Activated naive CD8-positive, alpha-beta T cell treated with anti-CD3 and anti-CD28 coated beads for 36 hours (primary cell): ENCODE data around the gene TAF4. TPM values are rescaled to one million over a fixed set of nuclear protein-coding genes. Genes with fewer than 3 reads are reported as not detected.

Experiments used
- DNase-seq: peaks from one replicate; pipeline ENCODE4 v3.0.0; 2021
- H3K27ac Mint-ChIP-seq: one replicate; pipeline ENCODE4 v1.8.0; 2022; ENCODE audit warnings: mild to moderate bottlenecking, moderate library complexity, mixed read lengths
- H3K27me3 Mint-ChIP-seq: one replicate; pipeline ENCODE4 v1.8.0; 2022; ENCODE audit warnings: mild to moderate bottlenecking, mixed read lengths
- H3K36me3 Mint-ChIP-seq: one replicate; pipeline ENCODE4 v1.8.0; 2021; ENCODE audit warnings: mild to moderate bottlenecking, mixed read lengths
- H3K4me1 Mint-ChIP-seq: one replicate; pipeline ENCODE4 v1.8.0; 2021; ENCODE audit warnings: mixed read lengths
- H3K4me3 Mint-ChIP-seq: one replicate; pipeline ENCODE4 v1.8.0; 2022; ENCODE audit warnings: mild to moderate bottlenecking, moderate library complexity, mixed read lengths
- H3K9me3 Mint-ChIP-seq: one replicate; pipeline ENCODE4 v1.8.0; 2022; ENCODE audit warnings: mixed read lengths
- total RNA-seq, 2 experiments: library from RNA; stranded (reverse); gene quantifications; one replicate each; pipeline ENCODE4 v1.2.3, GENCODE V29; 2021

The TAF4 gene
- 10 to 100 TPM; 15.2 to 16.4 TPM for total RNA-seq

GRCh38 chr20:62065674-62066338 lies at the start of gene TAF4:
Gene TAF4 (minus strand): TSS chr20:62065881. CDS start chr20:62065810, 71 bp downstream.
- Mint-ChIP-seq H3K4me1 (peaks cover 35% of the 10 kb centered on the region), H3K9me3 (no peaks in the 10 kb centered on the region)

GRCh38 chr20:62114894-62115293 lies 49.2 kb upstream of the TAF4 start:
- no peak overlapping the region for H3K27ac Mint-ChIP-seq
- no peaks in the 10 kb centered on the region for H3K27me3 Mint-ChIP-seq
- peaks cover 34% of the 10 kb centered on the region for H3K9me3 Mint-ChIP-seq
- DNase-seq, result no peak
- H3K36me3 Mint-ChIP-seq, result peaks cover 11% of the 10 kb centered on the region
- peaks cover 12% of the 10 kb centered on the region for H3K4me1 Mint-ChIP-seq
- no peak overlapping the region for H3K4me3 Mint-ChIP-seq

More at GRCh38 chr20:62065674-62066338, at the start of gene TAF4:
- Mint-ChIP-seq H3K4me3 (peak within 1 kb of the TSS; percentile 83), H3K36me3 (peaks cover 3% of the 10 kb centered on the region), H3K27ac (peak within 1 kb of the TSS; percentile 83), H3K27me3 (no peaks in the 10 kb centered on the region)
- DNase-seq, result peak; percentile 85

- Mint-ChIP-seq H3K9me3 (peaks cover 54% of the 10 kb centered on the region), H3K36me3 (peaks cover 19% of the 10 kb centered on the region), H3K4me3 (no peak overlapping the region), H3K27ac (no peak overlapping the region), H3K27me3 (no peaks in the 10 kb centered on the region), H3K4me1 (peaks cover 7% of the 10 kb centered on the region)
- DNase-seq, result no peak
These were observed 46.7 kb upstream of the TAF4 start for GRCh38 chr20:62112368-62112767.

GRCh38 chr20:62111148-62111547 lies 45.5 kb upstream of the TAF4 start:
- H3K4me3 Mint-ChIP-seq, result no peak overlapping the region
- no peak for DNase-seq
- no peak overlapping the region for H3K27ac Mint-ChIP-seq
- peaks cover 61% of the 10 kb centered on the region for H3K9me3 Mint-ChIP-seq
- no peaks in the 10 kb centered on the region for H3K27me3 Mint-ChIP-seq
- peaks cover 2% of the 10 kb centered on the region for H3K4me1 Mint-ChIP-seq
- H3K36me3 Mint-ChIP-seq, result peaks cover 23% of the 10 kb centered on the region

GRCh38 chr20:62105592-62105991 lies 39.9 kb upstream of the TAF4 start:
- Mint-ChIP-seq H3K27ac (no peak overlapping the region), H3K36me3 (peaks cover 32% of the 10 kb centered on the region), H3K9me3 (peaks cover 48% of the 10 kb centered on the region)

GRCh38 chr20:62104791-62105345 lies 39.2 kb upstream of the TAF4 start:
- DNase-seq, result no peak
- Mint-ChIP-seq H3K27ac (no peak overlapping the region), H3K36me3 (peaks cover 28% of the 10 kb centered on the region), H3K9me3 (peaks cover 46% of the 10 kb centered on the region), H3K4me1 (no peaks in the 10 kb centered on the region), H3K4me3 (no peak overlapping the region), H3K27me3 (peaks cover 6% of the 10 kb centered on the region)

More at GRCh38 chr20:62105592-62105991, 39.9 kb upstream of the TAF4 start:
- no peaks in the 10 kb centered on the region for H3K4me1 Mint-ChIP-seq
- H3K4me3 Mint-ChIP-seq, result no peak overlapping the region
- no peak for DNase-seq
- H3K27me3 Mint-ChIP-seq, result peaks cover 6% of the 10 kb centered on the region

GRCh38 chr20:62104234-62104789 lies 38.6 kb upstream of the TAF4 start:
- peaks cover 25% of the 10 kb centered on the region for H3K36me3 Mint-ChIP-seq

GRCh38 chr20:62103508-62104233 lies 38.0 kb upstream of the TAF4 start:
- Mint-ChIP-seq H3K36me3 (peaks cover 22% of the 10 kb centered on the region), H3K4me3 (no peak overlapping the region), H3K9me3 (peaks cover 37% of the 10 kb centered on the region), H3K27ac (no peak overlapping the region), H3K4me1 (no peaks in the 10 kb centered on the region), H3K27me3 (peaks cover 6% of the 10 kb centered on the region)
- no peak for DNase-seq

More at GRCh38 chr20:62104234-62104789, 38.6 kb upstream of the TAF4 start:
- Mint-ChIP-seq H3K27me3 (peaks cover 6% of the 10 kb centered on the region), H3K4me3 (no peak overlapping the region), H3K27ac (no peak overlapping the region), H3K9me3 (peaks cover 43% of the 10 kb centered on the region), H3K4me1 (no peaks in the 10 kb centered on the region)
- no peak for DNase-seq

GRCh38 chr20:62101078-62101477 lies 35.4 kb upstream of the TAF4 start:
- H3K36me3 Mint-ChIP-seq, result peaks cover 16% of the 10 kb centered on the region
- H3K4me1 Mint-ChIP-seq, result no peaks in the 10 kb centered on the region
- H3K27ac Mint-ChIP-seq, result no peak overlapping the region
- H3K4me3 Mint-ChIP-seq, result no peak overlapping the region
- H3K27me3 Mint-ChIP-seq, result peaks cover 6% of the 10 kb centered on the region
- DNase-seq, result no peak
- H3K9me3 Mint-ChIP-seq, result peaks cover 19% of the 10 kb centered on the region

- peaks cover 6% of the 10 kb centered on the region for H3K36me3 Mint-ChIP-seq
- H3K4me1 Mint-ChIP-seq, result no peaks in the 10 kb centered on the region
- no peak for DNase-seq
- peaks cover 6% of the 10 kb centered on the region for H3K27me3 Mint-ChIP-seq
- H3K4me3 Mint-ChIP-seq, result no peak overlapping the region
- no peak overlapping the region for H3K27ac Mint-ChIP-seq
- H3K9me3 Mint-ChIP-seq, result peaks cover 10% of the 10 kb centered on the region
These were observed 32.3 kb upstream of the TAF4 start for GRCh38 chr20:62097881-62098407.

GRCh38 chr20:62096421-62097380 lies 31.0 kb upstream of the TAF4 start:
- no peak overlapping the region for H3K4me3 Mint-ChIP-seq
- DNase-seq, result no peak
- peaks cover 9% of the 10 kb centered on the region for H3K27me3 Mint-ChIP-seq
- peaks cover 11% of the 10 kb centered on the region for H3K9me3 Mint-ChIP-seq
- peaks cover 7% of the 10 kb centered on the region for H3K36me3 Mint-ChIP-seq
- H3K4me1 Mint-ChIP-seq, result no peaks in the 10 kb centered on the region
- H3K27ac Mint-ChIP-seq, result no peak overlapping the region

- H3K27ac Mint-ChIP-seq, result no peak overlapping the region
- H3K4me3 Mint-ChIP-seq, result no peak overlapping the region
- no peaks in the 10 kb centered on the region for H3K4me1 Mint-ChIP-seq
- peaks cover 1% of the 10 kb centered on the region for H3K36me3 Mint-ChIP-seq
- no peak for DNase-seq
- H3K27me3 Mint-ChIP-seq, result peaks cover 12% of the 10 kb centered on the region
- peaks cover 2% of the 10 kb centered on the region for H3K9me3 Mint-ChIP-seq
These were observed 23.7 kb upstream of the TAF4 start for GRCh38 chr20:62089393-62089792.

- H3K4me3 Mint-ChIP-seq, result no peak overlapping the region
- H3K4me1 Mint-ChIP-seq, result no peaks in the 10 kb centered on the region
- H3K27ac Mint-ChIP-seq, result no peak overlapping the region
- no peak for DNase-seq
- peaks cover 1% of the 10 kb centered on the region for H3K36me3 Mint-ChIP-seq
- H3K9me3 Mint-ChIP-seq, result peaks cover 2% of the 10 kb centered on the region
- peaks cover 12% of the 10 kb centered on the region for H3K27me3 Mint-ChIP-seq
These were observed 22.8 kb upstream of the TAF4 start for GRCh38 chr20:62088258-62089127.
